Loucy (cell line): ENCODE measurements around the gene FKBP14.

Source experiments
- EZH2phosphoT487 ChIP-seq: fragments of 200-600 bp; IDR thresholded peaks from 2 replicates; pipeline ENCODE4 v1.6.1; 2018; ENCODE audit warnings: antibody characterized with exemption, mild to moderate bottlenecking, moderate library complexity, borderline replicate concordance
- TF ChIP-seq, protein P1 (sequence below): fragments of 200-600 bp; sonication (generic); conservative IDR thresholded peaks from 2 replicates; pipeline ENCODE4 v1.5.1; 2014; ENCODE audit warnings: mild to moderate bottlenecking, antibody characterized with exemption, low read length

DNA sequence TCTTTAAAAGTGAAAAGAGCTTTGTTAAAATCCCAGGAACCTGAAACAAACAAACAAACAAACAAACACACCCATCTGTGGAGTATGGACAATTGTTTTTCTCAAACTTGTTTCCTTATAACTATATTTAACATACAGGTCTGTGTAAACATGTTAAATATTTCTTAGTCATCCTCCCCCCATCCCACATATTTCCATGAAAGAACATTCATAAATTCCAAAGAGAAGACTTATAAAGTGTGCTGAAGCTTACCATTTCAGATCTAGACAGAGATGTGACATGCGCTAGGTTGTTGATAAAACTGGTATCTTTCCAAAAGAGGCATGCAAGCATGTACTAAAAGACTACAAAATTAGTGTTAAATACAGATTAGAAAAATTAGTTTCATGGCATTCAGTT is 6.5 kb downstream of the FKBP14 start:
- TF ChIP-seq, protein P1, sequence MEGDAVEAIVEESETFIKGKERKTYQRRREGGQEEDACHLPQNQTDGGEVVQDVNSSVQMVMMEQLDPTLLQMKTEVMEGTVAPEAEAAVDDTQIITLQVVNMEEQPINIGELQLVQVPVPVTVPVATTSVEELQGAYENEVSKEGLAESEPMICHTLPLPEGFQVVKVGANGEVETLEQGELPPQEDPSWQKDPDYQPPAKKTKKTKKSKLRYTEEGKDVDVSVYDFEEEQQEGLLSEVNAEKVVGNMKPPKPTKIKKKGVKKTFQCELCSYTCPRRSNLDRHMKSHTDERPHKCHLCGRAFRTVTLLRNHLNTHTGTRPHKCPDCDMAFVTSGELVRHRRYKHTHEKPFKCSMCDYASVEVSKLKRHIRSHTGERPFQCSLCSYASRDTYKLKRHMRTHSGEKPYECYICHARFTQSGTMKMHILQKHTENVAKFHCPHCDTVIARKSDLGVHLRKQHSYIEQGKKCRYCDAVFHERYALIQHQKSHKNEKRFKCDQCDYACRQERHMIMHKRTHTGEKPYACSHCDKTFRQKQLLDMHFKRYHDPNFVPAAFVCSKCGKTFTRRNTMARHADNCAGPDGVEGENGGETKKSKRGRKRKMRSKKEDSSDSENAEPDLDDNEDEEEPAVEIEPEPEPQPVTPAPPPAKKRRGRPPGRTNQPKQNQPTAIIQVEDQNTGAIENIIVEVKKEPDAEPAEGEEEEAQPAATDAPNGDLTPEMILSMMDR, result no peak
- no peak for TF ChIP-seq EZH2phosphoT487
